A549 (cell line): ENCODE measurements around the gene AMHR2. TPM values are rescaled to one million over a fixed set of nuclear protein-coding genes. Genes with fewer than 3 reads are reported as not detected.

Experiments used
- ATAC-seq, 2 experiments: fragments of 200-7000 bp in 1 of 2; fragments of >200 bp in 1 of 2; cut with Nextera tagmentation in 1 of 2; cut with Tn5 transposase in 1 of 2; 3 replicates each; pipeline versions ENCODE4 v1.8.0 to v1.9.1; 2018 to 2020; ENCODE audit warnings: mild to moderate bottlenecking in 1 of 2, moderate library complexity in 1 of 2
- CTCF ChIA-PET: fragments of 300-600 bp; sonication (Branson Sonifier 250); formaldehyde crosslinking; extraction: SDS; loops from one replicate; lab custom pipeline; 2021; ENCODE audit warnings: antibody characterized with exemption, inconsistent platforms; lab: Yijun Ruan, JAX
- POLR2A ChIA-PET: fragments of 350-600 bp; formaldehyde crosslinking; extraction: SDS; loops from one replicate; lab custom pipeline; 2021; ENCODE audit warnings: antibody characterized with exemption, inconsistent platforms; lab: Yijun Ruan, JAX
- DNase-seq, 2 experiments: peaks; one replicate each; pipeline versions ENCODE4 v3.0.0 to v3.0.0-alpha.2; 2011 to 2016; ENCODE audit warnings: low read depth in 1 of 2, low spot score in 1 of 2
- FAIRE-seq: peaks from 2 replicates; lab custom pipeline; 2011; peaks lifted over from hg19 to GRCh38; lab: Jason Lieb, UNC
- H3K27ac ChIP-seq, 2 experiments: fragments of >200 bp; sonication (Bioruptor Twin); formaldehyde crosslinking; 3 replicates each; pipeline ENCODE4 v1.5.1; 2016 to 2017
- H3K4me1 ChIP-seq: fragments of >200 bp; sonication (Bioruptor Twin); formaldehyde crosslinking; 3 replicates; pipeline ENCODE4 v1.6.1; 2016
- H3K4me2 ChIP-seq: fragments of >200 bp; sonication (Bioruptor Twin); formaldehyde crosslinking; 3 replicates; pipeline ENCODE4 v1.6.1; 2016
- H3K4me3 ChIP-seq: fragments of >200 bp; sonication (Bioruptor Twin); formaldehyde crosslinking; 3 replicates; pipeline ENCODE4 v1.5.1; 2016
- H3K9me3 ChIP-seq: fragments of >200 bp; sonication (Bioruptor Twin); formaldehyde crosslinking; 3 replicates; pipeline ENCODE4 v1.6.1; 2016
- BHLHE40 ChIP-seq: IDR thresholded peaks from 2 replicates; pipeline ENCODE4 v1.6.1; 2012; ENCODE audit warnings: low read depth, low read length, inconsistent platforms
- EHMT2 ChIP-seq: fragments of 200-600 bp; sonication (generic); IDR thresholded peaks from 2 replicates; pipeline ENCODE4 v1.6.1; 2016; ENCODE audit warnings: antibody characterized with exemption, low read depth, mild to moderate bottlenecking, moderate library complexity
- EP300 ChIP-seq, 2 experiments: fragments of >200 bp; sonication (Bioruptor Twin); formaldehyde crosslinking; IDR thresholded peaks; 2 replicates in 1 of 2; 3 replicates in 1 of 2; pipeline ENCODE4 v1.6.1; 2016 to 2017
- FOSB ChIP-seq: fragments of 250-450 bp; sonication (Bioruptor Pico); IDR thresholded peaks from 2 replicates; pipeline ENCODE4 v1.5.0; 2020; ENCODE audit warnings: mild to moderate bottlenecking, moderate library complexity
- HOXB5 ChIP-seq: fragments of 250-450 bp; sonication (Bioruptor Pico); IDR thresholded peaks from 2 replicates; pipeline ENCODE4 v1.5.0; 2020; ENCODE audit warnings: mild to moderate bottlenecking, moderate library complexity
- JUN ChIP-seq, 2 experiments: fragments of >200 bp; sonication (Bioruptor Twin); formaldehyde crosslinking; IDR thresholded peaks; 2 replicates in 1 of 2; 3 replicates in 1 of 2; pipeline ENCODE4 v1.6.1; 2016 to 2017
- KDM1A ChIP-seq: fragments of 200-600 bp; sonication (generic); IDR thresholded peaks from 2 replicates; pipeline ENCODE4 v1.6.1; 2016; ENCODE audit warnings: low read depth, mild to moderate bottlenecking
- MAFK ChIP-seq: fragments of 450-650 bp; IDR thresholded peaks from 2 replicates; pipeline ENCODE4 v1.6.1; 2014; ENCODE audit not compliant: partially characterized antibody
- MYC ChIP-seq: IDR thresholded peaks from 2 replicates; pipeline ENCODE4 v1.6.1; 2012; ENCODE audit warnings: mild to moderate bottlenecking, inconsistent platforms, low read length, improper control_type of control experiment, borderline replicate concordance
- NFE2L2 ChIP-seq: fragments of 150-350 bp; conservative IDR thresholded peaks from 2 replicates; pipeline ENCODE4 v1.6.1; 2014; ENCODE audit warnings: low read length
- POLR2AphosphoS2 ChIP-seq: conservative IDR thresholded peaks from 2 replicates; pipeline ENCODE4 v1.6.1; 2012; ENCODE audit warnings: low read length, improper control_type of control experiment, inconsistent platforms
- RAD21 ChIP-seq, 2 experiments: fragments of >200 bp in 1 of 2; sonication (Bioruptor Twin) in 1 of 2; formaldehyde crosslinking in 1 of 2; IDR thresholded peaks in 1 of 2; conservative IDR thresholded peaks in 1 of 2; 2 replicates in 1 of 2; 3 replicates in 1 of 2; pipeline ENCODE4 v1.6.1; 2012 to 2018; ENCODE audit warnings: inconsistent platforms in 1 of 2
- SREBF2 ChIP-seq: fragments of 450-650 bp; IDR thresholded peaks from 2 replicates; pipeline ENCODE4 v1.6.1; 2014; ENCODE audit warnings: mild to moderate bottlenecking, moderate library complexity
- TFCP2L1 ChIP-seq: fragments of 250-450 bp; sonication (Bioruptor Pico); IDR thresholded peaks from 2 replicates; pipeline ENCODE4 v1.5.0; 2021; ENCODE audit warnings: mild to moderate bottlenecking
- ZFP36 ChIP-seq: fragments of 450-650 bp; IDR thresholded peaks from 2 replicates; pipeline ENCODE4 v1.6.1; 2014; ENCODE audit warnings: borderline replicate concordance; ENCODE audit not compliant: partially characterized antibody
- WGBS: methylation state at CpG from one replicate; pipeline ENCODE4 v1.1.6; 2017; ENCODE audit errors: missing lambda C conversion rate; 5-methylcytosine and 5-hydroxymethylcytosine counted together
- polyA plus RNA-seq, 4 experiments: library from polyadenylated mRNA; depleted of rRNA in 3 of 4; stranded (reverse); fragments of >200 nt; fragmentation: RNase III in 1 of 4; extraction: RNeasy Plus Mini Kit Qiagen cat#74134 plus additional on column Dnase treatment in 1 of 4; gene quantifications; 2 replicates in 3 of 4; 3 replicates in 1 of 4; pipeline ENCODE4 v1.2.3, GENCODE V29; 2011 to 2017
- TF ChIP-seq, protein P1 (sequence below): fragments of >200 bp; sonication (Bioruptor Twin); formaldehyde crosslinking; IDR thresholded peaks from 3 replicates; pipeline ENCODE4 v1.6.1; 2016
- TF ChIP-seq, protein P2 (sequence below): fragments of 150-350 bp; IDR thresholded peaks from 2 replicates; pipeline ENCODE4 v1.6.1; 2014; ENCODE audit warnings: low read depth, mild to moderate bottlenecking, low read length

The AMHR2 gene
- polyA plus RNA-seq, 2 of the 4 experiments (the other 2 are of a cell fraction): 0.12 to 0.18 TPM

DNA sequence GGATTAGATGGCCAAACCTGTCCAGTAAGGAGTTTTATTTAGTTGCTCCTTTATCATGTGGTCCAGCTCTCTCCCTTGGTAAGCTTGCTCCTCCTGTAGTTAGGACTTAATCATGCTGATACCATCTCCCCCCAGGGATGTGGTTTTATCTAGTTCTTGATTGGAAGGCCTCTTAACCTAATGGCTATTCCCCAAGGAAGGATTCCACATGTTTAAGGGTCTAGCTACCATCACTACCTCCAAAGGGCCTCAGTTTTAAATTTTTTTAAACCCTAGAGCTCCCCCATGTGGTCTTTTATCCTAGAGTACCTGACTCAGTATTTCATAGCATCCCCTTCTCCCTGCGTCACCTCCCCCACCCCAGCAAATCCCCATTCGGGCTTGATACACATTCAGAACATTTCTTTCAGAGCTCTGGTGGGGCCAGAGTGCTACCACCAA, 53.1 kb downstream of the AMHR2 start (continued):
- TF ChIP-seq MYC (no peak), EHMT2 (no peak), ZFP36 (no peak), SREBF2 (no peak), RAD21 (conservative IDR thresholded peaks at IDR 0.05 in 1 of 2, IDR thresholded peaks at IDR 0.05 in 1 of 2) (peak; percentile 24 to 44; a peak in 4 of 5 replicates), NFE2L2 (no peak), KDM1A (no peak), POLR2AphosphoS2 (no peak; the same call in 1 of the 2 replicates), MAFK (no peak)

DNA sequence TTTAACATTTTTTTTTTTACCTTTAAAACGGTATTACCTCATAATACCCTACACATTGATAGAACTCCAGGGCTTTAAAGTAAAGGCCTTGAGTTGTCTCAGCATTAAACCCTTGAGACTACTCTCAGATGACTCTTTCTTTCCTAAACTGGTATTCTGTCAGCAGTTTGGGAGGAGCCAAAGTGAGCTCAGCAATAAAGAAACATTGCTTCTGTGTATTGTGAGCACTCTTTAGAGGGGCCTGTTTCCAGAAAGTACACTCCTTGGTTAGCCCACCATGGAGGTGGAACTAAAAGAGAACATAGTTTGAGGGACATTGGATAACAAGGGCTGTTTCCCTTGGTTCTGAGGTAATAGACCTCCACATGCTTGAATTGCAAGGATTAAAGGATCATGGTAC, 55.2 kb downstream of the AMHR2 start:
- POLR2A ChIA-PET: interaction anchor here (0.6 to 2.7 kb wide), 3 partner anchors 22 to 126 kb away, joined by 3 to 10 read pairs (median 3); partner anchors contain the start of genes PRR13 and TARBP2

GRCh38 chr12:53479331-53479730, 55.7 kb downstream of the AMHR2 start:
- 92% methylated on average over 5 of the region's 5 CpGs for WGBS
- DNase-seq (no peak), FAIRE-seq (no peak), ATAC-seq (no peak)
- Histone ChIP-seq H3K4me3 (no peak overlapping the region), H3K4me2 (no peak overlapping the region), H3K4me1 (peaks cover 56% of the 10 kb centered on the region), H3K9me3 (no peaks in the 10 kb centered on the region), H3K27ac (no peak overlapping the region)
- POLR2A ChIA-PET: interaction anchor here (1.2 to 2.7 kb wide), 2 partner anchors 21 to 127 kb away, joined by 3 to 10 read pairs; partner anchors contain the start of gene TARBP2
- TF ChIP-seq ZFP36 (no peak), MAFK (peak; percentile 81)
- TF ChIP-seq, protein P1, sequence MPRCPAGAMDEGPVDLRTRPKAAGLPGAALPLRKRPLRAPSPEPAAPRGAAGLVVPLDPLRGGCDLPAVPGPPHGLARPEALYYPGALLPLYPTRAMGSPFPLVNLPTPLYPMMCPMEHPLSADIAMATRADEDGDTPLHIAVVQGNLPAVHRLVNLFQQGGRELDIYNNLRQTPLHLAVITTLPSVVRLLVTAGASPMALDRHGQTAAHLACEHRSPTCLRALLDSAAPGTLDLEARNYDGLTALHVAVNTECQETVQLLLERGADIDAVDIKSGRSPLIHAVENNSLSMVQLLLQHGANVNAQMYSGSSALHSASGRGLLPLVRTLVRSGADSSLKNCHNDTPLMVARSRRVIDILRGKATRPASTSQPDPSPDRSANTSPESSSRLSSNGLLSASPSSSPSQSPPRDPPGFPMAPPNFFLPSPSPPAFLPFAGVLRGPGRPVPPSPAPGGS: 0 out of 3 replicates have a peak, but pooled peaks have one; percentile 22
- CTCF ChIA-PET: interaction anchor here (0.7 to 5.0 kb wide), 6 partner anchors 9 to 267 kb away, joined by 3 to 46 read pairs (median 5); no protein-coding TSS in a partner anchor

More for the DNA sequence above, 55.2 kb downstream of the AMHR2 start:
- no peak overlapping the region for H3K4me2 ChIP-seq
- ATAC-seq (no peak), FAIRE-seq (no peak), DNase-seq (no peak)
- H3K9me3 ChIP-seq: no peaks in the 10 kb centered on the region
- WGBS: 79% methylated on average over 1 of the region's 1 CpG
- no peak overlapping the region for H3K27ac ChIP-seq
- H3K4me1 ChIP-seq: peaks cover 59% of the 10 kb centered on the region
- H3K4me3 ChIP-seq: no peak overlapping the region
- CTCF ChIA-PET: interaction anchor here (0.7 to 5.0 kb wide), 10 partner anchors 9 to 267 kb away, joined by 3 to 46 read pairs (median 4); partner anchors contain the start of gene TARBP2
- TF ChIP-seq BHLHE40 (no peak), FOSB (CRISPR knock-in tag) (0 out of 2 replicates have a peak, but pooled peaks have one; percentile 24), HOXB5 (CRISPR knock-in tag) (no peak), POLR2AphosphoS2 (peak; percentile 70)

DNA sequence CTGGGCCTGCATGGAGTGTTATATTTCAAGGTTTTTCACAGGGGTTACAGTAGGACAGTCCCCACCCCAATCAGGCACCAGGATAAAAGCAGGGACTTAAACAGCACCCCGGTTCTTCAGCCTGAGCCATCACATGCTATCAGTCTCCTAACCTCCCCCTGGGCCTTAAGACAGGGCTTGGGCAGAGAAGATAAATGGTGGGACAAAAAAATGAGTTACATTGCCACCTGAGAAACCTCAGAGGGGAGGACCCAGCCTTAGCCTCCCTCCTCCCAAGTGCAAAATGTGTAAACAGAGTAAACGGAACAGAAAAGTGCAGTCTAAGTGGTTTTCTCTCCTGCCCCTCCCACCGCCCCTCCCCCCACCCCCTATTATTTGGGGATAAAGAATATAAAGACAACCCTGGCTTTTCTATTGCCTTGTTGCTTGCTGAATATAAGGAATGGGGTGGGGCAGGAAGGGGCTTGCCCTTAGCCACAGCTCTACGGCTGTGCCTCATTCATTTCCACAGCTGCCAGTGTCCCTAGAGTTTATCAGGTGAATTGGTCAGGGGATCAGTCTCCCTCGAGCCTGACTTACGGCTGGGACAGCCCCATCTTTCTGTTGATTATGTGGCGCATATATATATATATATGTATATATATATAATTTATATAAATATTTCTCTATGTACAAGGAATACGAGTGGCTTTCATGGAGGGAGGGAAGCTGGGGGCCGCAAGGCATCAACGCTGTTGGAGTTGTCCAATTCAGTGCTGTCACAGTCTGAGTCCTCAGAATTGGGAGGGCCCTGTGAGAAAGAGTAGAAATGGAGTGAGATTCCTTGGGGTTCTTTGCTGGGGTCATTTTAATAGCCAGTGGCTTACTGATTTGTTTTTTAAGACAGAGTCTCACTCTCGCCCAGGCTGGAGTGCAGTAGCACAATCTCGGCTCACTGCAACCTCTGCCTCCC, 57.1 kb downstream of the AMHR2 start:
- 73% methylated on average over 12 of the region's 12 CpGs for WGBS
- ChIA-PET CTCF (interaction anchor here (0.9 to 3.4 kb wide), 8 partner anchors 9 to 160 kb away, joined by 3 to 24 read pairs (median 8); partner anchors contain the start of genes AAAS and NPFF), POLR2A (interaction anchor here (0.7 to 6.9 kb wide), 5 partner anchors 8 to 159 kb away, joined by 3 to 34 read pairs (median 10); partner anchors contain the start of genes AAAS, MAP3K12 and TARBP2)
- Histone ChIP-seq H3K4me1 (peaks cover 49% of the 10 kb centered on the region), H3K9me3 (no peaks in the 10 kb centered on the region), H3K27ac (no peak overlapping the region), H3K4me2 (no peak overlapping the region), H3K4me3 (no peak overlapping the region)
- no peak for FAIRE-seq
- no peak for ATAC-seq
- peak; percentile 36; the same call in 1 of the 2 replicates for TF ChIP-seq TFCP2L1 (CRISPR knock-in tag)
- TF ChIP-seq JUN (IDR thresholded peaks at IDR 0.05): peak in 1 of 2 experiments; percentile 44; a peak in 1 of 5 replicates
- no peak for TF ChIP-seq HOXB5 (CRISPR knock-in tag)
- TF ChIP-seq, protein P2, sequence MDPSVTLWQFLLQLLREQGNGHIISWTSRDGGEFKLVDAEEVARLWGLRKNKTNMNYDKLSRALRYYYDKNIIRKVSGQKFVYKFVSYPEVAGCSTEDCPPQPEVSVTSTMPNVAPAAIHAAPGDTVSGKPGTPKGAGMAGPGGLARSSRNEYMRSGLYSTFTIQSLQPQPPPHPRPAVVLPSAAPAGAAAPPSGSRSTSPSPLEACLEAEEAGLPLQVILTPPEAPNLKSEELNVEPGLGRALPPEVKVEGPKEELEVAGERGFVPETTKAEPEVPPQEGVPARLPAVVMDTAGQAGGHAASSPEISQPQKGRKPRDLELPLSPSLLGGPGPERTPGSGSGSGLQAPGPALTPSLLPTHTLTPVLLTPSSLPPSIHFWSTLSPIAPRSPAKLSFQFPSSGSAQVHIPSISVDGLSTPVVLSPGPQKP: no peak
- peak; percentile 90 for TF ChIP-seq POLR2AphosphoS2
- no peak for TF ChIP-seq MAFK
- TF ChIP-seq, protein P1: no peak
- no peak for TF ChIP-seq EP300 (IDR thresholded peaks at IDR 0.05)
- DNase-seq: no peak
